DOHH2 (cell line): ENCODE data around the gene TRMU.

Source experiments
- EZH2phosphoT487 ChIP-seq: fragments of 200-600 bp; sonication (generic); IDR thresholded peaks from 2 replicates; pipeline ENCODE4 v1.6.1; 2017; ENCODE audit warnings: borderline replicate concordance, mild to moderate bottlenecking, antibody characterized with exemption, low read length, moderate library complexity, mixed read lengths
- TF ChIP-seq, protein P1 (sequence below): fragments of 200-600 bp; sonication (generic); IDR thresholded peaks from one replicate; pipeline ENCODE4 v1.5.1; 2014; ENCODE audit warnings: antibody characterized with exemption, mild to moderate bottlenecking, low read depth, low read length; ENCODE audit not compliant: poor library complexity, severe bottlenecking

DNA sequence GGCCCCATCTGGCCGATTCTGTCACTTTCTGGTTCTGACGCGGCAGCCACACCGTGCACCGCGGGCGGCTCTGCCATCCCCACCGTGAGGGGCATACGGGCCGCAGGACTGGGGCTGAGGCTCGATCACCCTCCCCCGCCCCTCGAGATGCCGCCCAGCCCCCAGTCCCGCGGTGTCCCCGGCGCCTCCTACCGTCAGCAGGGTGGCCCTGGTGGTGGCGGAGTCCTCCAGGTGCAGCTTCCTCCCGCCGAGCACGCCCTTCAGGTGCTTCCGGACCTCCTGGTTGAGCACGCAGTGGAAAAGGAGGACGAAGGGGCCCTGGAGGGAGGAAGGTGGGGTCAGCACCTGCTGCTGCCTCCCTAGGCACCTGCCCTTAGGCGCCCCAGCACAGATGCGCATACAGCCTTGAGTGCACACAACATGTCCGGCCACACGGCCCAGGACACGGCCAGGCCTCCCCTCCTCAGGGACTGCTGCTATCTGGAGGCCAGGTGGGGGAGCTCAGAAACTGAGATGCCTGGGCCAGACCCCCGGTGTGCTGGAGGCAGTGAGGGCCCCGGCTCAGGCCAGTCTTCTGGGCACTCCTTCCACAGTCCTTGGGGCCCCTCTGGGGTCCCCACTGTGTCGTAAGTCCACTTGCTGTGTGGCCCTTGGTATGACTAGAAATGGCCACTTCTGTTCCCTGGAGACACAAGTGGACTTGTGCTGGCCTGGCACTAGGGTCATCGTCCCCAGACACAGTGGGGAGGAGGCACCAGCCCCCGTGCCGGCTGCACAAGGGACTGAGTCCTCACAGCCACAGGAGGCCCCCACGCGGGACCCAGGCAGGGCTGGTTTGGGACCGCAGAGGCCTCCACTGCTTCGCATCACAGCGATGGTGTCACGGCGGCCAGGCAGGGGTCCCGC lies 31.5 kb downstream of the TRMU start:
- TF ChIP-seq, protein P1, sequence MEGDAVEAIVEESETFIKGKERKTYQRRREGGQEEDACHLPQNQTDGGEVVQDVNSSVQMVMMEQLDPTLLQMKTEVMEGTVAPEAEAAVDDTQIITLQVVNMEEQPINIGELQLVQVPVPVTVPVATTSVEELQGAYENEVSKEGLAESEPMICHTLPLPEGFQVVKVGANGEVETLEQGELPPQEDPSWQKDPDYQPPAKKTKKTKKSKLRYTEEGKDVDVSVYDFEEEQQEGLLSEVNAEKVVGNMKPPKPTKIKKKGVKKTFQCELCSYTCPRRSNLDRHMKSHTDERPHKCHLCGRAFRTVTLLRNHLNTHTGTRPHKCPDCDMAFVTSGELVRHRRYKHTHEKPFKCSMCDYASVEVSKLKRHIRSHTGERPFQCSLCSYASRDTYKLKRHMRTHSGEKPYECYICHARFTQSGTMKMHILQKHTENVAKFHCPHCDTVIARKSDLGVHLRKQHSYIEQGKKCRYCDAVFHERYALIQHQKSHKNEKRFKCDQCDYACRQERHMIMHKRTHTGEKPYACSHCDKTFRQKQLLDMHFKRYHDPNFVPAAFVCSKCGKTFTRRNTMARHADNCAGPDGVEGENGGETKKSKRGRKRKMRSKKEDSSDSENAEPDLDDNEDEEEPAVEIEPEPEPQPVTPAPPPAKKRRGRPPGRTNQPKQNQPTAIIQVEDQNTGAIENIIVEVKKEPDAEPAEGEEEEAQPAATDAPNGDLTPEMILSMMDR = no peak
- TF ChIP-seq EZH2phosphoT487 = no peak
